Gastrocnemius medialis (tissue), 4 donors: Measurements from ENCODE around the gene ZNHIT3. TPM values are rescaled to one million over a fixed set of nuclear protein-coding genes. Genes with fewer than 3 reads are reported as not detected.

ENCODE experiments used
- ATAC-seq, 2 donors: fragments of 150-250 bp; one replicate each; pipeline ENCODE4 v1.9.1; 2016
- DNase-seq, 2 donors: peaks; one replicate each; pipeline ENCODE4 v3.0.0-alpha.2; 2019
- H3K27ac ChIP-seq, 4 donors: fragments of 200-600 bp; sonication (generic); 1 replicate in 1 of 4; 2 replicates in 3 of 4; pipeline ENCODE4 v1.5.1; 2016 to 2018; ENCODE audit warnings: mild to moderate bottlenecking in 2 of 4, moderate library complexity in 1 of 4
- H3K27me3 ChIP-seq, 3 donors: fragments of 200-600 bp; sonication (generic) in 2 of 3; 1 replicate in 1 of 3; 2 replicates in 2 of 3; pipeline versions ENCODE4 v1.5.1 to v1.6.0; 2016 to 2019; ENCODE audit warnings: mild to moderate bottlenecking in 1 of 3, moderate library complexity in 1 of 3
- H3K36me3 ChIP-seq, 2 donors: fragments of 200-600 bp; sonication (generic) in 1 of 2; one replicate each; pipeline ENCODE4 v1.5.1; 2017 to 2018
- H3K4me1 ChIP-seq, 2 donors: fragments of 200-600 bp; sonication (generic) in 1 of 2; one replicate each; pipeline ENCODE4 v1.5.1; 2016 to 2017; ENCODE audit warnings: mild to moderate bottlenecking in 2 of 2
- H3K4me3 ChIP-seq, 4 donors: fragments of 200-600 bp; sonication (generic) in 3 of 4; 1 replicate in 1 of 4; 2 replicates in 3 of 4; pipeline ENCODE4 v1.5.1; 2016 to 2019; ENCODE audit warnings: mild to moderate bottlenecking in 2 of 4
- H3K9me3 ChIP-seq, 3 donors: fragments of 200-600 bp; sonication (generic) in 2 of 3; 1 replicate in 1 of 3; 2 replicates in 2 of 3; pipeline ENCODE4 v1.5.1; 2016 to 2019
- CTCF ChIP-seq, 5 experiments: fragments of 450-650 bp in 3 of 5; fragments of 200-600 bp in 2 of 5; sonication (generic) in 2 of 5; IDR thresholded peaks in 4 of 5; conservative IDR thresholded peaks in 1 of 5; 1 replicate in 4 of 5; 2 replicates in 1 of 5; pipeline ENCODE4 v1.5.1; 2016 to 2019; ENCODE audit warnings: antibody characterized with exemption in 5 of 5, mild to moderate bottlenecking in 3 of 5, moderate library complexity in 3 of 5
- POLR2A ChIP-seq, 2 donors: fragments of 450-650 bp; IDR thresholded peaks; one replicate each; pipeline ENCODE4 v1.6.1; 2017; ENCODE audit warnings: antibody characterized with exemption in 2 of 2, mild to moderate bottlenecking in 2 of 2, moderate library complexity in 2 of 2
- in situ Hi-C, 4 donors: fragments of 200-750 bp; cut with MboI; loops; one replicate each; pipeline versions ENCODE4 v1.15.0 to v1.8.0; 2017; ENCODE audit warnings: low sequenced_read_pairs in 4 of 4
- intact Hi-C: fragments of 100-400 bp; cut with DNase I; formaldehyde crosslinking; loops from one replicate; pipeline ENCODE4 v1.15.1; 2023; ENCODE audit warnings: low total_unique reads
- total RNA-seq, 4 donors: library from RNA; depleted of rRNA; stranded (reverse); fragments of >200 nt; gene quantifications; one replicate each; pipeline versions ENCODE4 v1.1.0 to v1.2.3, GENCODE V29; 2016

The ZNHIT3 gene
- total RNA-seq, 4 donors from 2014 or later = 33.4 to 52.7 (median 39.3) TPM

GRCh38 chr17:36510636-36511035 is 24.2 kb downstream of the ZNHIT3 start:
- Histone ChIP-seq H3K4me3 (no peak overlapping the region), H3K27me3 (no peaks in the 10 kb centered on the region), H3K36me3 (peaks cover 0 to 40% of the 10 kb centered on the region in 2 donors), H3K9me3 (no peaks in the 10 kb centered on the region), H3K4me1 (no peaks in the 10 kb centered on the region), H3K27ac (no peak overlapping the region)
- no peak for DNase-seq
- in situ Hi-C loops = no loop called here
- ATAC-seq = no peak
- TF ChIP-seq CTCF (IDR thresholded peaks at IDR 0.05 in 4 of 5, conservative IDR thresholded peaks at IDR 0.05 in 1 of 5) = no peak
- no peak for TF ChIP-seq POLR2A (IDR thresholded peaks at IDR 0.05)
- intact Hi-C loops = no loop called here

GRCh38 chr17:36511216-36511615 is 24.7 kb downstream of the ZNHIT3 start:
- no peaks in the 10 kb centered on the region for H3K9me3 ChIP-seq
- H3K4me3 ChIP-seq = no peak overlapping the region
- intact Hi-C loops = no loop called here
- peaks cover 0 to 38% of the 10 kb centered on the region in 2 donors for H3K36me3 ChIP-seq
- DNase-seq (no peak), ATAC-seq (no peak)
- TF ChIP-seq POLR2A (IDR thresholded peaks at IDR 0.05) (no peak), CTCF (IDR thresholded peaks at IDR 0.05 in 4 of 5, conservative IDR thresholded peaks at IDR 0.05 in 1 of 5) (no peak)
- no peak overlapping the region for H3K27ac ChIP-seq
- in situ Hi-C loops = no loop called here
- no peaks in the 10 kb centered on the region for H3K4me1 ChIP-seq
- no peaks in the 10 kb centered on the region for H3K27me3 ChIP-seq

GRCh38 chr17:36512641-36513040 is 26.2 kb downstream of the ZNHIT3 start:
- Histone ChIP-seq H3K27ac (no peak overlapping the region), H3K4me1 (no peaks in the 10 kb centered on the region), H3K36me3 (peaks cover 0 to 24% of the 10 kb centered on the region in 2 donors), H3K9me3 (no peaks in the 10 kb centered on the region), H3K4me3 (no peak overlapping the region), H3K27me3 (no peaks in the 10 kb centered on the region)
- ATAC-seq (no peak), DNase-seq (no peak)
- in situ Hi-C loops (no loop called here), intact Hi-C loops (no loop called here)
- no peak for TF ChIP-seq CTCF (IDR thresholded peaks at IDR 0.05 in 4 of 5, conservative IDR thresholded peaks at IDR 0.05 in 1 of 5)
- no peak for TF ChIP-seq POLR2A (IDR thresholded peaks at IDR 0.05)

- no peaks in the 10 kb centered on the region for H3K27me3 ChIP-seq
Observed at GRCh38 chr17:36514856-36515255, 28.4 kb downstream of the ZNHIT3 start.

More at GRCh38 chr17:36514856-36515255, 28.4 kb downstream of the ZNHIT3 start:
- intact Hi-C loops (no loop called here), in situ Hi-C loops (no loop called here)
- Histone ChIP-seq H3K4me3 (no peak overlapping the region), H3K27ac (no peak overlapping the region), H3K4me1 (no peaks in the 10 kb centered on the region), H3K9me3 (no peaks in the 10 kb centered on the region), H3K36me3 (peaks cover 0 to 13% of the 10 kb centered on the region in 2 donors)
- ATAC-seq (no peak), DNase-seq (no peak)
- TF ChIP-seq POLR2A (IDR thresholded peaks at IDR 0.05) = no peak
- no peak for TF ChIP-seq CTCF (IDR thresholded peaks at IDR 0.05 in 4 of 5, conservative IDR thresholded peaks at IDR 0.05 in 1 of 5)
